Measurements from ENCODE around the gene NPW.
A peak's percentile ranks its signal among the peaks of the same experiment; 100 is the strongest.

NPW gene

DNA sequence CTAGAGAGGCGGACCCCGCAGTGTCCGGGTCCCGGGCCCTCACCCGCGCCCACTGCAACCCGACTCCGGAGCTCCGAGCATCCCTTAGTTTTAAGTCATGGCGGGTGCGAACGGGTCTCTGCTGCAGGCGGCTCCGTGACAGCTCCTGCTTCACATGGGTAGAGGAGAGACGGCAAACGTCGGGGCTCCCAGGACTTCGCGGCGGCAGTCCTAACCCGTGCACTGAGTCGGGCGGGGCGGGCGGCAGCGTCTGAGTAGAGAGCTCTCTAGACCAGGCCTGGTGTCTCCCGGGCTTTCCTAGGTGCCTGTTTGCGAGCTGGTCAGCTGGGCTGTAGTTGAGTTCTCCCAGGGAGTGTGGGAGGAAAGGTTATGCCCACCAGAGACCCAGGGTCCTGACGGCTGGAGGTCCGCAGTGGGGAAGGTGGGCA, 28.5 kb downstream of the NPW start:
- Histone ChIP-seq H3K9ac (ENCODE audit: insufficient read length) (peak overlapping the region; percentile 81), H3K4me3 (peak overlapping the region; percentile 88), H3K27ac (no peak overlapping the region), H3K36me3 (ENCODE audit: insufficient read depth, low read length) (peaks cover 7% of the 10 kb centered on the region; the same call in 1 of the 2 replicates), H3K9me3 (ENCODE audit: low read depth, low read length) (no peaks in the 10 kb centered on the region)
- DNase-seq (ENCODE audit: low read depth, low spot score), result no peak
- no peak for TF ChIP-seq POLR2AphosphoS5 (IDR thresholded peaks at IDR 0.05; ENCODE audit: borderline replicate concordance, low read depth, low read length)

DNA sequence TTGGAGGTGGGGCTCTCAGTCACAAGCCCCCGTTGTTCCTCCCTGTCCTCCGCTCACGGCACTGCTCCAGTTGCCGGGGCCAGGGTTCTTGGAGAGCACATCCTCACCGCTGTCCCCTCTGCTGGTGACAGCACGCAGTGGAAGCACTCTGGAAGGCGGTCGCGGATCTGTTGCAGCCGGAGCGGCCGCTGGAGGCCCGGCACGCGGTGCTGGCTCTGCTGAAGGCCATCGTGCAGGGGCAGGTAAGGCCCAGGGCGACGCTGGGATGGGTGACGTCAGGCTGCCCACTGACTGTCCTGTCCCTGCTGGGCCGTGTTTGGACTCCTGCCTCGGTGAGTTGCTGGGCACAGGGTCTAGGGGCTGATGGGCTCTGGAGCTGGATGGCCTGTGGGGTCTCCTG, 33.6 kb downstream of the NPW start:
- no peak for DNase-seq (ENCODE audit: low read depth, low spot score)
- Histone ChIP-seq H3K9me3 (ENCODE audit: low read depth, low read length) (no peaks in the 10 kb centered on the region), H3K9ac (ENCODE audit: insufficient read length) (no peak overlapping the region), H3K4me3 (no peak overlapping the region), H3K27ac (no peak overlapping the region), H3K36me3 (ENCODE audit: insufficient read depth, low read length) (peaks cover 7% of the 10 kb centered on the region; the same call in 1 of the 2 replicates)
- no peak for TF ChIP-seq FOXP2 (optimal IDR thresholded peaks at IDR 0.05; ENCODE audit: control extremely low read depth, extremely low read length, insufficient read depth)
- no peak for TF ChIP-seq POLR2AphosphoS5 (IDR thresholded peaks at IDR 0.05; ENCODE audit: borderline replicate concordance, low read depth, low read length)
- no peak for TF ChIP-seq EZH2 (IDR thresholded peaks at IDR 0.05)

DNA sequence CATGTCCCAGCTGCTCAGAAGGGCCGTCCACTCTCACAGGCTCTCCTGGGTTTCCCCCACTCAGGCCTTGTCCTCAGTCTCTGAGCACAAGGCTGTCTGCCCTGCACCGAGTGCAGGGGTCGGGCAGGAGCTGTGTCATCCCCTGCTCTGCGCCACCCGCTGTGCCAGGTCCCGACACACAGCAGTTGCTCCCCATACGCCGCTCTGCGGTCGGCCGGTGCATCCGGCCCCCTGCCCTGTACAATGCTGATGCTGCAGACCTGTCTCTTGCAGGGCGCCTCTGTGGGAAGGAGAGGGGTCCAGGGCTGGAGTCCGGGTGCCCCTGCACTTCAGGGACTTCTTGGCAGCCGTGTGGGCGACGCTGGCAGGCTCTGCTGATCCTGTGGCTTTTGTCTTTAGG, 34.3 kb downstream of the NPW start:
- Histone ChIP-seq H3K27ac (no peak overlapping the region), H3K36me3 (ENCODE audit: insufficient read depth, low read length) (peaks cover 7% of the 10 kb centered on the region; the same call in 1 of the 2 replicates), H3K9ac (ENCODE audit: insufficient read length) (no peak overlapping the region), H3K9me3 (ENCODE audit: low read depth, low read length) (no peaks in the 10 kb centered on the region), H3K4me3 (no peak overlapping the region)
- DNase-seq (ENCODE audit: low read depth, low spot score), result no peak
- TF ChIP-seq FOXP2 (optimal IDR thresholded peaks at IDR 0.05; ENCODE audit: control extremely low read depth, extremely low read length, insufficient read depth), result no peak
- no peak for TF ChIP-seq EZH2 (IDR thresholded peaks at IDR 0.05)
- TF ChIP-seq POLR2AphosphoS5 (IDR thresholded peaks at IDR 0.05; ENCODE audit: borderline replicate concordance, low read depth, low read length), result no peak

DNA sequence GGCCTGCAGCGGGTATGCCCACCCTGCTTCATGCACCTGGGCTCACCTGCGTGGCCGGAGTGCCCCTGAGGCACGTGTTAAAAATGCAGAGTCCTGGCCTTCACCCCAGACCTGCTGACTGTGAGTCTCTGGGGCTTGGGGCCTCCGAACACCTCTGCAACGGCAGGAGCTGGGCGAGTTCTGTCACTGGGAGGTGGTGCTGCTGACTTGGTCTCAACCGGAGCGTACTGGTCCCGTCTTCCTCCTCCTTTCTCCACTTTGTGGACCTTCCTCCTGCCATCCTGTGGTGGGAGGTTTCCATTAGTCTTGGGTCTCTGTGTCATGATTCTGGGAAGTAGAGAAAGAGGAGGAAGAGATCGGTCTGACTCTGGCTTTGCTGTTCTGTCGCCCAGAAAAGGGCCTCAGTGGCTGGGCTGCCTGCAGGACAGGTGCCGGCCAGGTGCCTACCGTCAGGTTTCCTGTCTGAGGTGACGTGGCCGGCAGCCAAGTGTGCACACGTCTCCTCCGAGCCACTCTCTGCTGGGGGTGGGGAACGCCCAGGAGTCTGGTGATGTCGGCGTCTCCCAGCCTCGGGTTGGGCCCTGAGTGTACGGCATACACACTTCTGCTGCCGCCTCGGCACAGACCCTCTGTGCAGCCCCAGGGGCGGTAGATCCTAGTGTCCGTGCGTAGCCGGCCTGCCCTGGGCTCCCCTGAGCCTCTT, 35.1 kb downstream of the NPW start:
- Histone ChIP-seq H3K27ac (no peak overlapping the region), H3K36me3 (ENCODE audit: insufficient read depth, low read length) (peaks cover 7% of the 10 kb centered on the region; the same call in 1 of the 2 replicates), H3K9me3 (ENCODE audit: low read depth, low read length) (no peaks in the 10 kb centered on the region), H3K4me3 (no peak overlapping the region), H3K9ac (ENCODE audit: insufficient read length) (no peak overlapping the region)
- no peak for TF ChIP-seq EZH2 (IDR thresholded peaks at IDR 0.05)
- no peak for DNase-seq (ENCODE audit: low read depth, low spot score)

GRCh38 chr16:2056077-2056476, 36.5 kb downstream of the NPW start:
- Histone ChIP-seq H3K27ac (no peak overlapping the region), H3K9ac (ENCODE audit: insufficient read length) (no peak overlapping the region), H3K4me3 (no peak overlapping the region), H3K9me3 (ENCODE audit: low read depth, low read length) (no peaks in the 10 kb centered on the region), H3K36me3 (ENCODE audit: insufficient read depth, low read length) (peaks cover 6% of the 10 kb centered on the region; the same call in 1 of the 2 replicates)
- TF ChIP-seq POLR2AphosphoS5 (IDR thresholded peaks at IDR 0.05; ENCODE audit: borderline replicate concordance, low read depth, low read length), result no peak
- TF ChIP-seq FOXP2 (optimal IDR thresholded peaks at IDR 0.05; ENCODE audit: control extremely low read depth, extremely low read length, insufficient read depth), result no peak
- TF ChIP-seq EZH2 (IDR thresholded peaks at IDR 0.05), result no peak
- no peak for DNase-seq (ENCODE audit: low read depth, low spot score)

DNA sequence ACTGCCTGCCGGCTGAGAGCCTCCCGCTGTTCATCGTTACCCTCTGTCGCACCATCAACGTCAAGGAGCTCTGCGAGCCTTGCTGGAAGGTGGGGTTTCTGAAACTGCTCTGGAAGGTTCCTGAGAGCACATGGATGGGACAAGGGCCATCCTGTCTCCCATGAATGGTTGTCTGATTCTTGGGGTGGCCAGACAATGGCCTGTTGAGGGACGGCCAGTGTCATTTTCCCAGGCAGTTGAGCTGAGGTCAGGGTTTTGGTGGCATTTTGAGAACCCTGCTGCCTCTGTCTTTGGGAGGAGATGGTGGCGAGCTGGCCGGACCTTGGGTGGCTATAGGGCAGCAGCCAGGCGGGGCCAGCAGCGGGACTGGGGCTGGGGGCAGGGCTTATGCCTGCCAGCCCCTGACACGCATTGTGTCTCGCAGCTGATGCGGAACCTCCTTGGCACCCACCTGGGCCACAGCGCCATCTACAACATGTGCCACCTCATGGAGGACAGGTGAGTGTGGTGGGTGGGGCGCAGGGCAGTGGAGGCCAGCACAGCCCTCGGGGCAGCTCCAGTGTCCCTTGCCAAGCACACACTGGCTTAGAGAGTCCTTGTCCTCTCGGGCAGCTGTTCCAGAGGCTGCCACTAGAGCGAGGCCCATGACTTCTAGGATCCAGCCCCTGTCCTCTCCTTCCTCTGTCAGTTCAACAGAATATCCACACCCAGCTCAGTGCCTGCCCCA, 37.3 kb downstream of the NPW start:
- Histone ChIP-seq H3K9me3 (ENCODE audit: low read depth, low read length) (no peaks in the 10 kb centered on the region), H3K4me3 (no peak overlapping the region), H3K27ac (no peak overlapping the region), H3K36me3 (ENCODE audit: insufficient read depth, low read length) (peaks cover 3% of the 10 kb centered on the region; the same call in 1 of the 2 replicates), H3K9ac (ENCODE audit: insufficient read length) (no peak overlapping the region)
- DNase-seq (ENCODE audit: low read depth, low spot score), result no peak
- no peak for TF ChIP-seq FOXP2 (optimal IDR thresholded peaks at IDR 0.05; ENCODE audit: control extremely low read depth, extremely low read length, insufficient read depth)
- TF ChIP-seq EZH2 (IDR thresholded peaks at IDR 0.05), result no peak

- no peak for TF ChIP-seq POLR2AphosphoS5 (IDR thresholded peaks at IDR 0.05; ENCODE audit: borderline replicate concordance, low read depth, low read length)
- no peak for TF ChIP-seq EZH2 (IDR thresholded peaks at IDR 0.05)
- TF ChIP-seq FOXP2 (optimal IDR thresholded peaks at IDR 0.05; ENCODE audit: control extremely low read depth, extremely low read length, insufficient read depth), result no peak
- Histone ChIP-seq H3K9ac (ENCODE audit: insufficient read length) (no peak overlapping the region), H3K27ac (no peak overlapping the region), H3K9me3 (ENCODE audit: low read depth, low read length) (no peaks in the 10 kb centered on the region), H3K4me3 (no peak overlapping the region), H3K36me3 (ENCODE audit: insufficient read depth, low read length) (peaks cover 3% of the 10 kb centered on the region; the same call in 1 of the 2 replicates)
- DNase-seq (ENCODE audit: low read depth, low spot score), result no peak
These were observed 37.9 kb downstream of the NPW start for GRCh38 chr16:2057438-2057837.

DNA sequence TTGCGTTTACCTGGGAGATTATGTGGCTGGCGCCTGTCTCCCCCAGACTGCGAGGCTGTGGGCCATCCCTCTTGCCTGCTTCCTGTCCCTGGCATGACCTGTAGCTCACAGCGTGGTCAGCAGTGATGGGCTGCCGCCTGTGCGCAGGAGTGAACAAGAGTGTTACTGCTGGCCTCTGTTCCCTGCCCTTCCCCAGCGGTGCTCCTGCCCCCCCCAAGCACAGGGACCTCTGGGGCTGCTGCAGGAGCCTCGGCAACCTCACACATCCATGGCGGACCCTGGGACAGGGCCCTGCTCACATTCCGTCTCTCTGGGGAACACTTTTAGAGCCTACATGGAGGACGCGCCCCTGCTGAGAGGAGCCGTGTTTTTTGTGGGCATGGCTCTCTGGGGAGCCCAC, 38.8 kb downstream of the NPW start:
- DNase-seq (ENCODE audit: low read depth, low spot score), result no peak
- Histone ChIP-seq H3K9me3 (ENCODE audit: low read depth, low read length) (no peaks in the 10 kb centered on the region), H3K4me3 (no peak overlapping the region), H3K27ac (no peak overlapping the region), H3K9ac (ENCODE audit: insufficient read length) (peak overlapping the region; percentile 20), H3K36me3 (ENCODE audit: insufficient read depth, low read length) (peaks cover 3% of the 10 kb centered on the region; the same call in 1 of the 2 replicates)
- TF ChIP-seq EZH2 (IDR thresholded peaks at IDR 0.05), result no peak
- TF ChIP-seq POLR2AphosphoS5 (IDR thresholded peaks at IDR 0.05; ENCODE audit: borderline replicate concordance, low read depth, low read length), result no peak
- no peak for TF ChIP-seq FOXP2 (optimal IDR thresholded peaks at IDR 0.05; ENCODE audit: control extremely low read depth, extremely low read length, insufficient read depth)
